Mesenchymal stem cell (in vitro differentiated cells and primary cell): ENCODE data around the gene MYEOV.

Experiments used
- DNase-seq: peaks from one replicate; pipeline ENCODE4 v3.0.0-alpha.2; 2013
- H2AFZ ChIP-seq: one replicate; pipeline ENCODE4 v1.6.1; 2013; ENCODE audit warnings: low read depth, mild to moderate bottlenecking, control low read depth, inconsistent platforms, low read length, moderate library complexity
- H2AK5ac ChIP-seq: 2 replicates; pipeline ENCODE4 v1.6.1; 2013; ENCODE audit warnings: low read length, moderate library complexity, mild to moderate bottlenecking, inconsistent platforms; ENCODE audit not compliant: severe bottlenecking
- H2BK120ac ChIP-seq: one replicate; pipeline ENCODE4 v1.6.1; 2013; ENCODE audit warnings: low read depth, mild to moderate bottlenecking, inconsistent platforms, low read length, moderate library complexity
- H2BK12ac ChIP-seq, 2 experiments: one replicate each; pipeline ENCODE4 v1.6.1; 2013; ENCODE audit warnings: inconsistent platforms in 2 of 2, low read length in 2 of 2, mild to moderate bottlenecking in 2 of 2, moderate library complexity in 2 of 2, control low read depth in 1 of 2
- H2BK15ac ChIP-seq: one replicate; pipeline ENCODE4 v1.6.1; 2013; ENCODE audit warnings: mild to moderate bottlenecking, low read depth, inconsistent platforms; ENCODE audit not compliant: poor library complexity, severe bottlenecking
- H2BK5ac ChIP-seq: 2 replicates; pipeline ENCODE4 v1.6.1; 2013; ENCODE audit warnings: low read depth, mild to moderate bottlenecking, low read length, control low read depth, inconsistent platforms; ENCODE audit not compliant: poor library complexity, severe bottlenecking
- H3K14ac ChIP-seq, 2 experiments: one replicate each; pipeline ENCODE4 v1.6.1; 2013; ENCODE audit warnings: inconsistent platforms in 2 of 2, low read length in 2 of 2, control low read depth in 1 of 2, mild to moderate bottlenecking in 1 of 2, moderate library complexity in 1 of 2
- H3K18ac ChIP-seq, 2 experiments: one replicate each; pipeline ENCODE4 v1.6.1; 2013; ENCODE audit warnings: inconsistent platforms in 2 of 2, low read length in 2 of 2, control low read depth in 1 of 2, low read depth in 1 of 2, mild to moderate bottlenecking in 1 of 2
- H3K23ac ChIP-seq, 2 experiments: one replicate each; pipeline ENCODE4 v1.6.1; 2013; ENCODE audit warnings: inconsistent platforms in 2 of 2, low read length in 2 of 2, mild to moderate bottlenecking in 2 of 2, moderate library complexity in 2 of 2, control low read depth in 1 of 2
- H3K27ac ChIP-seq: 2 replicates; pipeline ENCODE4 v1.5.1; 2013; ENCODE audit warnings: mild to moderate bottlenecking, moderate library complexity, low read length, control low read depth, inconsistent platforms; ENCODE audit not compliant: poor library complexity, severe bottlenecking
- H3K27me3 ChIP-seq, 2 experiments: 2 replicates each; pipeline versions ENCODE4 v1.6.1 to v1.7.0; 2013; ENCODE audit warnings: low read length in 2 of 2, mild to moderate bottlenecking in 2 of 2, moderate library complexity in 2 of 2, control low read depth in 1 of 2, inconsistent platforms in 1 of 2; ENCODE audit not compliant: control insufficient read depth in 1 of 2, insufficient read depth in 1 of 2
- H3K36me3 ChIP-seq, 2 experiments: 2 replicates each; pipeline versions ENCODE4 v1.6.1 to v1.7.0; 2013; ENCODE audit warnings: low read length in 2 of 2, control low read depth in 1 of 2, inconsistent platforms in 1 of 2, low read depth in 1 of 2, mild to moderate bottlenecking in 1 of 2; ENCODE audit not compliant: insufficient read depth in 2 of 2, control insufficient read depth in 1 of 2
- H3K4ac ChIP-seq, 2 experiments: one replicate each; pipeline ENCODE4 v1.6.1; 2013; ENCODE audit warnings: inconsistent platforms in 2 of 2, low read length in 2 of 2, mild to moderate bottlenecking in 2 of 2, moderate library complexity in 2 of 2, control low read depth in 1 of 2, low read depth in 1 of 2
- H3K4me1 ChIP-seq: 2 replicates; pipeline ENCODE4 v1.6.1; 2013; ENCODE audit warnings: low read depth, low read length, control low read depth; ENCODE audit not compliant: control insufficient read depth, insufficient read depth
- H3K4me2 ChIP-seq: 2 replicates; pipeline ENCODE4 v1.6.1; 2013; ENCODE audit warnings: low read length, mild to moderate bottlenecking, inconsistent platforms; ENCODE audit not compliant: poor library complexity, severe bottlenecking
- H3K4me3 ChIP-seq, 2 experiments: 2 replicates each; pipeline versions ENCODE4 v1.5.1 to v1.7.0; 2013; ENCODE audit warnings: low read length in 2 of 2, mild to moderate bottlenecking in 2 of 2, control low read depth in 1 of 2, low read depth in 1 of 2; ENCODE audit not compliant: insufficient read depth in 1 of 2
- H3K79me1 ChIP-seq: replicated peaks from 2 replicates; pipeline ENCODE4 v1.6.1; 2013; ENCODE audit warnings: mild to moderate bottlenecking, control low read depth, low read length, inconsistent platforms; ENCODE audit not compliant: poor library complexity, severe bottlenecking
- H3K9ac ChIP-seq: 2 replicates; pipeline ENCODE4 v1.7.0; 2013; ENCODE audit warnings: mild to moderate bottlenecking, low read length, moderate library complexity
- H3K9me3 ChIP-seq: 2 replicates; pipeline ENCODE4 v1.7.0; 2013; ENCODE audit warnings: mild to moderate bottlenecking, low read length; ENCODE audit not compliant: control insufficient read depth
- H4K8ac ChIP-seq: one replicate; pipeline ENCODE4 v1.6.1; 2013; ENCODE audit warnings: inconsistent platforms, mild to moderate bottlenecking, low read length, moderate library complexity
- H4K91ac ChIP-seq: one replicate; pipeline ENCODE4 v1.6.1; 2013; ENCODE audit warnings: mild to moderate bottlenecking, low read length, inconsistent platforms
- WGBS: methylation state at CpG from one replicate; pipeline ENCODE4 v1.1.7; 2013; ENCODE audit warnings: mixed read lengths; 5-methylcytosine and 5-hydroxymethylcytosine counted together

MYEOV gene

GRCh38 chr11:69265911-69266510 is 27.9 kb upstream of the MYEOV start:
- Histone ChIP-seq H2BK15ac (no peak overlapping the region), H3K14ac (no peak overlapping the region), H3K27me3 (peaks cover 54 to 58% of the 10 kb centered on the region in 2 experiments), H2AFZ (no peak overlapping the region), H3K4ac (no peak overlapping the region), H3K9me3 (no peaks in the 10 kb centered on the region), H3K36me3 (no peaks in the 10 kb centered on the region), H3K79me1 (no peaks in the 10 kb centered on the region), H3K27ac (no peak overlapping the region), H3K18ac (no peak overlapping the region), H2BK120ac (no peak overlapping the region), H3K4me3 (no peak overlapping the region), H3K4me1 (peaks cover 2% of the 10 kb centered on the region), H3K23ac (peak overlapping the region in 1 of 2 experiments; percentile 37), H4K8ac (no peak overlapping the region), H2AK5ac (no peak overlapping the region), H4K91ac (no peak overlapping the region), H3K9ac (no peak overlapping the region), H2BK12ac (no peak overlapping the region), H2BK5ac (no peak overlapping the region), H3K4me2 (no peak overlapping the region)
- no peak for DNase-seq
- WGBS: 94% methylated on average over 11 of the region's 11 CpGs

GRCh38 chr11:69267395-69267805 is 26.6 kb upstream of the MYEOV start:
- no peaks in the 10 kb centered on the region for H3K36me3 ChIP-seq
- H3K9me3 ChIP-seq: no peaks in the 10 kb centered on the region
- H3K79me1 ChIP-seq: no peaks in the 10 kb centered on the region
- H2BK15ac ChIP-seq: no peak overlapping the region
- H2AFZ ChIP-seq: no peak overlapping the region
- H3K4ac ChIP-seq: no peak overlapping the region
- no peak overlapping the region for H2BK120ac ChIP-seq
- H3K4me3 ChIP-seq: no peak overlapping the region
- no peak overlapping the region for H2BK5ac ChIP-seq
- no peak overlapping the region for H4K91ac ChIP-seq
- WGBS: 91% methylated on average over 12 of the region's 12 CpGs
- H4K8ac ChIP-seq: no peak overlapping the region
- no peak for DNase-seq
- no peak overlapping the region for H3K14ac ChIP-seq
- H3K23ac ChIP-seq: no peak overlapping the region
- no peak overlapping the region for H3K4me2 ChIP-seq
- H3K27me3 ChIP-seq: peaks cover 59 to 67% of the 10 kb centered on the region in 2 experiments
- no peak overlapping the region for H2BK12ac ChIP-seq
- no peak overlapping the region for H2AK5ac ChIP-seq
- H3K9ac ChIP-seq: no peak overlapping the region
- no peak overlapping the region for H3K27ac ChIP-seq
- H3K18ac ChIP-seq: no peak overlapping the region
- H3K4me1 ChIP-seq: peaks cover 6% of the 10 kb centered on the region

GRCh38 chr11:69268911-69269310 is 25.0 kb upstream of the MYEOV start:
- no peak overlapping the region for H2BK15ac ChIP-seq
- WGBS: 89% methylated on average over 9 of the region's 9 CpGs
- no peak overlapping the region for H3K14ac ChIP-seq
- H3K4me2 ChIP-seq: no peak overlapping the region
- H2BK120ac ChIP-seq: no peak overlapping the region
- no peak overlapping the region for H3K27ac ChIP-seq
- no peaks in the 10 kb centered on the region for H3K79me1 ChIP-seq
- H4K8ac ChIP-seq: no peak overlapping the region
- H3K36me3 ChIP-seq: no peaks in the 10 kb centered on the region
- H2AFZ ChIP-seq: no peak overlapping the region
- no peak overlapping the region for H4K91ac ChIP-seq
- peaks cover 6% of the 10 kb centered on the region for H3K4me1 ChIP-seq
- no peaks in the 10 kb centered on the region for H3K9me3 ChIP-seq
- peaks cover 66 to 76% of the 10 kb centered on the region in 2 experiments for H3K27me3 ChIP-seq
- H3K4me3 ChIP-seq: no peak overlapping the region
- H2BK5ac ChIP-seq: no peak overlapping the region
- H3K9ac ChIP-seq: no peak overlapping the region
- H2AK5ac ChIP-seq: no peak overlapping the region
- no peak for DNase-seq
- no peak overlapping the region for H3K18ac ChIP-seq
- no peak overlapping the region for H3K23ac ChIP-seq
- no peak overlapping the region for H3K4ac ChIP-seq
- no peak overlapping the region for H2BK12ac ChIP-seq

GRCh38 chr11:69269388-69269787 is 24.6 kb upstream of the MYEOV start:
- H3K4ac ChIP-seq: no peak overlapping the region
- no peaks in the 10 kb centered on the region for H3K9me3 ChIP-seq
- no peaks in the 10 kb centered on the region for H3K36me3 ChIP-seq
- H3K79me1 ChIP-seq: no peaks in the 10 kb centered on the region
- no peak overlapping the region for H3K23ac ChIP-seq
- H3K4me2 ChIP-seq: no peak overlapping the region
- H2AK5ac ChIP-seq: no peak overlapping the region
- no peak overlapping the region for H3K9ac ChIP-seq
- no peak overlapping the region for H4K91ac ChIP-seq
- H3K4me1 ChIP-seq: peaks cover 6% of the 10 kb centered on the region
- no peak overlapping the region for H2BK15ac ChIP-seq
- no peak overlapping the region for H3K4me3 ChIP-seq
- WGBS: 83% methylated on average over 2 of the region's 4 CpGs
- H3K14ac ChIP-seq: no peak overlapping the region
- H3K27ac ChIP-seq: no peak overlapping the region
- H2AFZ ChIP-seq: no peak overlapping the region
- H3K18ac ChIP-seq: no peak overlapping the region
- H3K27me3 ChIP-seq: peaks cover 66 to 76% of the 10 kb centered on the region in 2 experiments
- no peak overlapping the region for H2BK5ac ChIP-seq
- no peak for DNase-seq
- no peak overlapping the region for H2BK12ac ChIP-seq
- no peak overlapping the region for H2BK120ac ChIP-seq
- no peak overlapping the region for H4K8ac ChIP-seq
